Measurements from ENCODE around the gene PTPRO.

PTPRO gene

DNA sequence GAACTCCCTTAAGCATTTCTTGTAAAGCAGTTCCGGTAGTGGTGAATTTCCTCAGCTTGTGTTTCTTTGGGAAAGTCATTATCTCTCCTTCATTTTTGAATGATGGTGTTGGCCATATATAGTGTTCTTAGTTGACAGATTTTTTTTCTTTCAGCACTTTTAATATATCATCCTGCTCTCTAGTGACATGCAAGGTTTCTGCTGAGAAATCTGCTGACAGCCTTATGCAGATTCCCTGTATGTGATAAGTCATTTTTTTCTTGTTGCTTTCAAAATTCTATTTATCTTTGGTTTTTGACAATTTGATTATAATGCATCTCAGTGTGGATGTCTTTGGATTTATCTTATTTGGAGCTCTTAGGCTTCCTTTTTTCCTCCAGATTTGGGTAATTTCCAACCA lies 135.7 kb downstream of the PTPRO start:
- no peak for DNase-seq

GRCh38 chr12:15468911-15469310 lies 146.6 kb downstream of the PTPRO start:
- DNase-seq: no peak

- DNase-seq: no peak
Measured at GRCh38 chr12:15469356-15469755, 147.0 kb downstream of the PTPRO start.

GRCh38 chr12:15472036-15472435 lies 149.7 kb downstream of the PTPRO start:
- no peak for DNase-seq

GRCh38 chr12:15474766-15475165 lies 152.5 kb downstream of the PTPRO start:
- DNase-seq: no peak

- no peak for DNase-seq
Measured at GRCh38 chr12:15477761-15478160, 155.5 kb downstream of the PTPRO start.

- no peak for DNase-seq
Measured at GRCh38 chr12:15481846-15482245, 159.5 kb downstream of the PTPRO start.

GRCh38 chr12:15485466-15485865 lies 163.2 kb downstream of the PTPRO start:
- DNase-seq: no peak

DNA sequence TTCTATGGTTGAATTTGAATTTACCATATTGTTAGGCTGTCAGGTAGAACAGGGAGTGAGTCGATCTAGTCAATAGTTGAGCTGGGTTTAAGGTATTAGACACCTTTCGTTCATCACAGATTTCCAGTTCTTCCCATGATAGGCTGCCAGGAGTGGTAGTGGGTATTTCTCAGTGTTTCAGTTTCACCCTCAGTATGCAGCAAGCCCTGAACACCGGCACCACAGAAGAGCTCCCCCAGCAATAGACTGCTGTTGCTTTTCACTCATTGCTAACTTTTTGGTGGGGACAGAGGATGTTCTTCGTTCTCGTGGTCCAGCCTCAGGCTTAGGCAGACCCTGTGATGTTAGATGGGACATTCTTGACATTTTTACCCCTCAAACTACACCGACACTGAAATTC lies 164.6 kb downstream of the PTPRO start:
- DNase-seq: no peak

GRCh38 chr12:15488481-15488880 lies 166.2 kb downstream of the PTPRO start:
- no peak for DNase-seq

GRCh38 chr12:15494329-15495046 lies 172.2 kb downstream of the PTPRO start:
- DNase-seq: no peak

- DNase-seq: no peak
Measured at GRCh38 chr12:15495746-15496145, 173.4 kb downstream of the PTPRO start.

- DNase-seq: no peak
Measured at GRCh38 chr12:15496738-15497137, 174.4 kb downstream of the PTPRO start.

- no peak for DNase-seq
Measured at GRCh38 chr12:15497671-15498292, 175.5 kb downstream of the PTPRO start.

DNA sequence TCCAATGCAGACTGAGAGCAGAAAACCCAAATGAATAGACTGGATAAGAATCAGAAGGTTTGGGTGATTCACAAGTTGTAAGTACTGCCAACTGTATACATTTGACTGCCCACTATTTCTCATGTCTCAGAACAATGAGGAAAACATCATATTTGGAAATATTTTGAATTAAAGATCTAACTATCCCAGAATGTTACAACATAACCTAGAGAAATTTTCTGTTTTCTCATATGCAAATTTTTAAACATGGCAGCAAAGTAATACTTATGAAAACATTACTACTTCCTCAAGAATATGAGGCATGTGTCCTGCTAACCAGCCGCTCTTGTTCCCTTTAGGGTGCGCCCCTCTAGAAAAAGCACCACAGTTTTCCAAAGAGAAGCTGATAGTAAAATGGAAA lies 179.9 kb downstream of the PTPRO start:
- no peak for DNase-seq

DNA sequence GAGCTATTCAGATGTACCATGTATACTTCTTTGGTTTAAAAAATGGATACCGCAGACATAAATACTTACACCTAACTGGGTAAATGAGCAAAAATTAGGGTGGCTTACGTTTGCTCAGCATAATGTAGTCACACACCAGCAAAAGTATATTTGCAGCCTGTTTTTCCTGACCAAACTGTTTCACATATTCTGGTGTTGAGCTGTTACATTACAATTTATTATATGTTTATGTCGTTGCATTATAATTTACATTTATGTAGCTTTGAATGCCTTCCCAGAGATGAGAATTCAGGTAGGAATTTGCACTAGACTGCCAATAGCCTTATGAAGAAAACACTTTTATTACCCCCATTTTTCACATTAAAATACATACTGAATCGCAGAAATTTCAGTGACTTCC lies 183.3 kb downstream of the PTPRO start:
- no peak for DNase-seq

DNA sequence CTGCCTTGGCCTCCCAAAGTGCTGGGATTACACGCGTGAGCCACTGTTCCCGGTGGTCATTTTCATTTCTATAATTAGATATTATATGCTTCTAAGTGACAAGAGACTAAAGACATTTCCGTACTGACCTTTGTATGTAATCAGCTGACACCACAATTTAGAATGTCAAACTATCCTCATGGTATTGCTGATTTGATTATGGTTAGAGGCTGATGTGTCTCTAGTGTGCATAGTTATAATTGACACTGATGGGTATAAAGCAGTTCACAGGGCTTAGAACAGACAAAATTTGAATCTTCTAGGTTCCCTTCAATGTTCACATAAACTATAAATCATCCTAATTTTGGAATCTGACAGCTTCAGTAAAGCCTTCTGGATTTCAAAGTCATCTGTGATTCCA lies 192.7 kb downstream of the PTPRO start:
- no peak for DNase-seq

DNA sequence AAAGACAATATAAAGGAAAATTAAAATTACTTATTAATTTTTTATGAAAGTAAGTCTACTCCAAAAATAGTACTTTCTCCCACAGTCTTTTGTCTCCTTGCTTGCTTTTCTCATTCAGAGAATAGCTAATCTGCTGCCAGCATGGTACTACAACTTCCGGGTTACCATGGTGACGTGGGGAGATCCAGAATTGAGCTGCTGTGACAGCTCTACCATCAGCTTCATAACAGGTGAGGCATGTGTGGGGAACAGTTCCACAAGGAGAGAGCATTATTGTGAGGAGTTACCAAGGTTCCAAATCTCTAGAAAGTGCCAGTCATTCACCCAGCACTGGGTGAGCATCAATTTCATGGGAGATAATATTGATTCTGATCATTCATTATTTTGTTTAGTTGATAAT lies 197.8 kb downstream of the PTPRO start:
- DNase-seq: no peak

DNA sequence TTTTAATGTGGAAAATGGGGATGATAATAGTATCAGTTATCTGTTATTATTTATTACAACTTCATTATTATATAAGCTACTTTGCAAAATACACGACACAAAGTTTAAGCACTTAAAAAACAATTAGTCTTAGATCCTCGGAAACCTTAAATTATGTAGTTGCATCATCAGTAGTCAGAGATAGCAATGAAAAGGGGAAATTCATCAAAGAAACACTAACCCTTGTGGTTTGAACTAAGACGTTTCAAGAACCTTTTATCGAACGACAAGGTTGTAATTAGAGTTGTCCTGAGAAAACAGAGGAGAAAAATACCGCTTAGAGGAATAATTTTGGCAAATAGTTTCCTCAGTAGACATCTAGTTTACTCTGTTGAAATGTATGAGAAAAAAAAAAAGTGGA lies 198.5 kb downstream of the PTPRO start:
- DNase-seq: no peak

- DNase-seq: peak; percentile 54
Measured at GRCh38 chr12:15522574-15523187, 200.4 kb downstream of the PTPRO start.

DNA sequence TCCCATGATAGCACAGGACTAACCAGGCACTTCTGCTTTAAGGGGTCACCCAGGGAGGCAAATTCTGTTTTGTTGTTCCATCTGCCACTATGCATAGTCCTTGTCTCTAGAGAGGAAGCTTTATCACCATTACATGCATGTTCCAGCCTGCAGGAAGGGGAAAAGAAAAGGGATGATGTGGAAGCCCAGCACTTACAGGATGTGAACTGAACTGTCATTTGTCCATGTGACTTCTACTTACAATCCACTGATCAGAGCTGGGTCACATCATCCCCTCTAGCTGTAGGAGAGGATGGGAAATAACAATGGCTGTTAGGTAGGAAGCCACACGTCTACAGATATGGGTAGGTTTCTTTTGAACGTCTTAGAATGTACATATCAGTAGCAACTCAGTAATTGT lies 203.1 kb downstream of the PTPRO start:
- DNase-seq: no peak

- no peak for DNase-seq
Measured at GRCh38 chr12:15526033-15526432, 203.7 kb downstream of the PTPRO start.

DNA sequence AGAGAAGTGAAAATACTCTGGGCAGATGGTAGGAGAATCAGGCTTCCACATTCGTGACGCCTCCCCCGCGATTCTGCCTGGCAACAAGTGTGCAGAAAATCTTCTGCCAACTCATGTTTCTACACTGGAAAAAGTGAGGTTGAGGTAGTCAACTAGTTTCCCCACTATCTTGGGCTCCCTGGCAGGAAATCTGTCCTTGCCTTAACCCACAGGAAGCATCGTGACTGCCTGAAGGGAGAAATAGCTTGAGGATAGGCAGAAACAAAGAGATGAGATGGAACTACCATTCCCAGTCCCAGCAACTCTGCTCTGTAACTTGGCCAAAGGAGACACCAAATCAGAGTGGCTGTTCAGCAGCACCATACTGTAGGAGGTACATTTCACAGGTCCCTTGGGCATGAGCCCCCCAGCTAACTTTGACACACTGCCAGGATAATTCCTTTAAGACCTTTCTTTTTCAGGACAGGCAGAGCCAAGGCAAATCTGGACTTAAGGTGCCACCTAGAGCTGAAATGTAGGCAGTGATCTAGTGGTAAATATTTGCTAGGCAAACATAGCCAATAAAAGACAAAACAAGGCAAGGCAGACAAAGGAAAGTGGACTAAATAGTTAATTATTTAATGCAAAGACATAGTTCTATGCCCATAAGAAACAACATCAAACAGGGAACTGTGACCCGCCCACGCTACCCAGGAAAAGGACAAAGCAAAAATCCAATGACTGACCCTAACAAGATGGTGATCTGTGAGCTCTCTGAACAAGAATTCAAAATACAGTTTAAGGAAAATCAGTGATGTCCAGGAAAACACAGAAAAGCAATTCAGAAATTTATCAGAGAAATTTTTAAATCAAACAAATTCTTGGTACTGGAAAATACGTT lies 205.1 kb downstream of the PTPRO start:
- DNase-seq: no peak

Data from midbrain (tissue), 1 donor.